ENCODE results near the gene ABR.
A peak's percentile ranks its signal among the peaks of the same experiment; 100 is the strongest.
"Not testable (repeated sequence)": the region's sequence is repeated elsewhere in the genome, so short reads cannot be mapped to it uniquely, and the experiment has no call there.

The ABR gene

DNA sequence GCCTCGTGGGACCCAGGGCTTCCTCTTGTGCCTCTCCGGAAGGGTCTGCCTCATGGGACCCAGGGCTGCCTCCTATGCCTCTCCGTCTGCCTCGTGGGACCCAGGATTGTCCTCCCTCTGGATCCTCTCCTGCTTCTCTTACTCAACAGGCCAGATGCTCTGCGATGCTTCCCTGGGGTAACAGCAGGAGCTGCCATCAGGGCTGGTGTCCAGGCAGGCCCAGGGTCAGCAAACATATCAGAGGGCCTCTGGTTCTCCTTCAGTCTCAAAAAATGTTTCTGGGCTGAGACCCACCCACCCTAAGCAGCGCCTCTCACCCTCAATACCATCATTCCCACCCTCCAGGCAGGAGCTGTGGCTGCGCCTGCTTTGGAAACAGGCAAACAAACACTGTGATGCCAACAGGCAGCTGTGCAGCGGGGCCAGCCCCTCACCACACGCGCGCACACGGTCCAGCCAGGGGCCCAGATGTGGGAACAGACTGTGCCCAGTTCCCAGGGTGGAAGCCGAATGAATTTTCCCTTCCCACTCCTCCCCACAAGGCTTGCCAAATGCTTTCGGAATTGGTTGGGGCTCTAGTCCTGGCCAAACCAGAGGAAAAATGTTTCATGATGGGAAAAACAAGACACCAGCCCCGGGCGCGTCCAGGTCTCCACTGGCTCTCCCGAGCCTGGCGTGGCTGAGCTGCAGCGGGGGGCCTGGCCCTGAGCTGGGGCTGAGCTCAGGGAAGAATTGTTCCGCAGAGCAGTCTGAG is 171.6 kb downstream of the ABR start:
- no peak for DNase-seq (ENCODE audit: low read depth in 2 of 2)

DNA sequence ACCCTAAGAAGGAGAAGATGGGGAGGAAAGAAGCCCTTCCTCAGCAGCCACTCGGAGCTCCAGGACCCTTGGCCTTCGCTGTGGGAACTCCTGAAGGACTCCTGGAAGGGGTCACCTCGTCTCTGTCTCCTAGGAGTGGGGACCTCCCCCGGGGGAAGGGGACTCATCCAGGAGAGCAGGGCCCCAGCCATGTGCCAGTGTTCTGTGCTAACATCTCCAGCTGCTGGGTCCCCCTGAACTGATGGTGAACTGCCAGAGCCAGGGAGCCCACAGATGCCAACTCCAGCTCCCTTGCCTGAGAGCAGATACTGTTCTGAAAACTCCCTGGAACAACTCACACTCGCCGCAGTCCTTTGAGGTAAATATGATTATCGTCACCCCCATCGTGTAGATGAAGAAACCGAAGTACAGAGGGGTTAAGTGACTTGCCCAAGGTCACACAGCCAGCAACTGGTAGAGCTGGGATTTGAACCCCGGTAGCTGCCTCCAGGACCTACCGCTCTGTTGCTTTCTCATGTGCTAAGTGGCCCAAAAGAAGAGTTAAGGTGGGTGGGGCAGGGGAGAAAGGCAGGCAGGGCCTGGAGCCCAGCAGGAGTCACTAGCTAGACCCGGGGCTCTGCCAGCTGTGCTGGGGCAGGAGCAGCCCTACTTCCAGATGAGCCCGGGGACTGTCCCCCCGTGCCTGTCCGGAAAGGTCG is 172.3 kb downstream of the ABR start:
- no peak for DNase-seq (ENCODE audit: low read depth in 2 of 2)

DNA sequence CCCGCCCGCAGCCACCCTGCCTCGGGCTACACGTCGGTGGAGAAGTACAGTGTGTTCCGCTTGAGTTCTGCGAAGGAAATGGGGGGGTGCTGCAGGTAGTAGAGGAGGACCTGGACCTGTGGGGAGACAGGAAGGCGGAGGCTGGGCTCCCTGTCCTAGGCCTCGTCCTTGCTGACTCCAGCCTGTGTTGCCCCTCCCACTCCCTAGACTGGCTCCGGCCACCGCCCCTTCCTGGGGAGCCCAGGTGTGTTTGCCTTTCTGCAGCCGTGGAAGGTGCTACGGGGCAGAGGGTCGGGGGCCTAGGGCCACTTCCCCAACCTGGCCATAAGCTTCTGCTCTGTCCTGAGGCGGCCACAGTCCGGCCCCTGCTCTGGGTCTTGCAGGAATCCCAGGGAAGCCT is 173.7 kb downstream of the ABR start:
- DNase-seq (ENCODE audit: low read depth in 2 of 2): no peak

DNA sequence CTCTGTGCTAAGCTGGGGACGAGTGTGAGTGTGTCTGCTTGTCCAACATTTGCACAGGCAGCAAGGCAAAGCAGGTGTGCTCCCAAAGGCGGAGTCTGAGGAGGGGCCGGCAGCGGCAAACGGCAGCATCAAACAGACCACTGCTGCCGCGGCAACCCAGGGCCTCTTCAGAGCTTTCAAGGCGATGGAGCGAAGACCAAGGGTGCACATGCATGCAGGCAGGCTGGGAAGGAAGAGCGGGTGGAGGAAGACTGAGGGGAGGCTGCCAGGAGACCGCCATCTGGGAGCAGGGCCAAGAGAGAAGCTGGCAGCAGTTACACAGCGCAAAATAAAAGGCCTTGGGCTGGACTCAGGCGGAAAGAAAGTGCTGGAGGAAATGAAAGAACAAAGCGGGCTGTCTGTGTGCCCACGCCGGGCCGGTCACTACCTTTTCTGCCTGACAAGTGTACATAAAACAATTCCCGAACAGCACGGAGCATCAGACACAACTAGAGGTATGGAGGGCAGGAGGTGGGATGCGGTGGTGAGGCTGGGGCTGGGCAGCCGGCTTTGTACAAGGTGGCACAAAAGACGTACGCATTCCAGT is 174.3 kb downstream of the ABR start:
- no peak for DNase-seq (ENCODE audit: low read depth in 2 of 2)

DNA sequence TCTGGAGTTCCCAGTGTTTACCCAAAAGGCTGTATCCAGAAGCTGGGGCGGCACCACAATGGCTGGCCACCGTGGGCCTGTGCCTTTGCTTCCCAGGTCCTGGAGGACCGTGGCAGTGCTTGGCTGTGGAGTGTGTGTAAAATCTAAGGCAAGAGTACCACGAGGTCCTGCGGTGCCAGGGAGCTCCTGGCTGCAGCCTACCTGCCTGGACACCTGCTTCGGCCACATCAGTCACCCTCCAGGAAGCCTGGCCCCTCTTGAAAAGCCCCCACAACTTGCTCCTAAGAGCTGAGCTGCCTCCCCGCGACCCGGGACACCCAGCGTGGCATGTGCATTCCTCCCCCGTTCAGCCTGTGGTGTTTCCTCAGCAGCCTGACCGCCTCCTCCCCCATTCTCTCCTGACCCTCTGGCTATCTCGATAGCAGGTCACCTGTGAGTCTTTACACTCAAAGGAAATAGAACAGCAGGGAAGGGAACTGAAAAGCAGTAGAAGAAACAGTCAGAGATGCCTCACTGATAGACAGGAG is 174.9 kb downstream of the ABR start:
- DNase-seq (ENCODE audit: low read depth in 2 of 2): no peak

DNA sequence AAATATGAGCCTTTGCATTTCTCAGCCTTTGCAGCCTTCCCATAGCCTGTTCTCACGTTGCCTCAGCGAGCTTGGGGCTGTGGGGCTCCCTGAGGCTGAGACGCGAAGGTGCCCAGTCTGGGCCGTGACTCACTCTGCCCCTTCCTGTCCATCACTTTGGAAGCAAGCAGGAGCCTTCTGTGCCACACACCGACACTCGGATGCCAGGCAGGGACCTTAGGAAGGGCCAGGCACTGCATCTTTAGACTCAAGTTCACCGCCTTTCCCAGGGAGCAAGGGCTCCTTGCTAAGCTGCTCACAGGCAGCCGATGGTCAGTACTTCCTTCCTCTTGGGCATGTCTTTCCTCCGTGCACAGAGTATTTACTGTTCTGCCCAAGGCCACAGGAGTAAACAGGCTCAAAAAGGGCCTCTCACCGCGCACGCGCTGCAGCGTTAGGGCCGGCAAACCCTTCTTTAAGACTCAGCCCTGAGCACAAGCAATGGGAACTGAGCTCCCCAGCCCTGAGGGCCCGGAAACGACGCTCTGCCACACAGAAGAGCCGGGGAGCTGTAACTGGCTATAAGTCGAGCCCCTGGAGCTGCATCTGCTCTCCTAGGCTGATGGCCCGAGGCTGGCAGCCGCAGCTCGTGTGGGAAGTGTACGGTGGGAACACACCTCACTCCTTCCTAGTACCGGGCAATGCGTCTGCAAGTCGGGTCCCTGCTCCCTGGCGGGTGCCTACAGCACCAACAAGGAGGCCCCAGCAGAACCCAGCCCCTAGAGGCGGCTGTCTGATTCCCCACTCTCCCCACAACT is 175.6 kb downstream of the ABR start:
- DNase-seq (ENCODE audit: low read depth in 2 of 2): no peak

DNA sequence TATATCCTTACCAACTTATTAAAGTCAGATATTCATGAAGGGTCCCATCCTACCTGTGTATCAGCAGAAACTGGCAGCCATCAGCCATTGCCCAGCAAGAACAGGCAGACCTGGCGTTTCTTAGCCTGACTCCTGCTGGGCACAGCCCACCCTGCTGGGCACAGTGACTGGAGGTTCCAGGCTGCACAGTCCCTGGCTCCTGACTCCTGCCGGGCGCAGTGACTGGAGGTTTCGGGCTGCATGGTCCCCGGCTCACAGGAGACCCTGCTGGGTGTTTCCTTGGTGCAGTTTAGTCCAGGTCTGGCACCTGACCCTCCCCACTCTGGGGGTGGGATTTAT is 176.2 kb downstream of the ABR start:
- DNase-seq (ENCODE audit: low read depth in 2 of 2): no peak

DNA sequence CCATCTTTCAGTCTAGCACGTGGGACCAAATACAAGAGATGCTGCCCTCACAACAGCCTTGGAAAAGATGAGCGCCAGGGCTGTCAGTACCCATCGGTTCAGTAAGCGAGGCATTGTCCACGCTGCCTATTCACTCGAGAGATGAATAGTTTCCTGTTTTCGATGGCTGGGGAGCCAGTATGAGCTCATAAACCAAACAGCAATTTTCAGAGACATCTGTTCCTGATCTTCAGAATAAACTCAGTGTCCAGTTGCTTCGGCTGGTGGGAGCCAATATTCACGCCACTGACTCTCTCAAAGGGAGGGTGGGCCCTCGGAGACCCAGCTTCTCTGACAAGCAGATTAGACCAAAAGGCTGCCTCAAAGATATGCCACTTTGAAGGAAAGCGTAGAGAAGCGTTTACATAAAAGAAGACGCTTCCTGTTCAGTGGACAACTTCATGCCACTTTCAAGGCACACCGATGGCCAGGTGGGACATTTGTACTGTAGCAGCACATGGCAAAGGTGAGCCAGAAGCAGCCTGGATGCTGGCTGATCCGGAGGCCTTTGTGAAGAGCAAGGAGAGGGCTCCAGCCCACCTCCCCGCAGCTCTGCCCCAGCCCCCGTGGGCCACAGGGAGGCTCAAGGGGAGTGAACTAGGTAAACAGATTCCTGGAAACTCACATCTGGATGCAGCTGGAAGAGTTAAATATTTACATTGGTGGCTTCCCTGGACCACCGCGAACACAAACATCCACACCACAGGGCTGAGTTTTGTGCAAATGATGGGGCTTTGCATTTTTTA is 176.8 kb downstream of the ABR start:
- no peak for DNase-seq (ENCODE audit: low read depth in 2 of 2)

DNA sequence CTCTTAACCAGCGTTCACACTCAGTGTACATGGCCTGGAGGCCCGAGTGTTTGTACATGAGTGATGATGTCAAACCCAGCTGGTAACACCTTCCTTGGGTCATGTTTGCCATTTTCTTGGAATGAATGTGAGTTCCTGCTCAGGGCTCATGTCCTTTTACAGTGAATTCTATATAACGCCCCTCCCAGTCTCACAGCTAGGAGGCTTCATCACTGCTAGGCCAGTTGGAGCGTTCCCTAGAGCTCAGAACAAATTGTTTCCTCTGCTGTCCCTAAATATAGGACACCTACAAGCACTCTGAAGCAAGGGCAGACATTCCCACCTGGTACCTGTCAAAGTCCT is 177.4 kb downstream of the ABR start:
- DNase-seq (ENCODE audit: low read depth in 2 of 2): no peak

DNA sequence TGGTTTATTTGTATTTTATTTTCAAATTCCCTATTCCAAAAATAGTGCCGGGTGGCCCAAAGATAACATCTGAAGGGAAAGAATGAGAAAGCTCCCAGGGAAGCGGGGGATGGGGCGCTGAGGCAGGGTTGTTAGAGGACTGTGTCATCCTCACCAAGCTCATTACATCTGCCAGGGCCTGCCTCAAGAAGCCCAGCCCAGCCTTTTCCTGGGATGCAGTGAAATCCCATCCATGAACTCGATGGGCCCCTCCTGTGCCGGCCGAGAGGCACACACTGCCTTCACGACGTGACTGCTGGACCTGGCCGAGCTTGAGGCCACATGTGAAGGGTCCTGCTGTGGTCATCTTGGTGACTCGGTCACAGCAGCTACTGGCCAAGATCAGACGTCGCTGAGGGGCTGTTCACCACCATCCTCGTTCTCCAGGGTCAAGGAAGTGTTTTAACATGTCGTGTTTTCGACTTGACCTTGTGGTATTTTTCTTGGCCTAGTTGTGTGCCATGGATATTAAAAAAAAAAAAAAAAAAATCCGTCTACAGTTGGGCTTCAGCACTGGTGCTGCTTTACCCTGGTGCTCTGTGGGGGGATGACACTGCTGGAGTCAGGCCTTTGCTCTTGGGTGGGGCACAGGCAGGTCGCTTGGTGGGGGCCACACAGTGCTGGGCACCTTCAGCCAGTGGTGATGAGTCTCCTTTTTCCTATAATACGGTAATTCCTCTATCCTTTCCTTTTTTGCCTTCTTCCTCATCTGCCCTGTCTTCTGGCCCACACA is 178.0 kb downstream of the ABR start:
- DNase-seq (ENCODE audit: low read depth in 2 of 2): no peak

DNA sequence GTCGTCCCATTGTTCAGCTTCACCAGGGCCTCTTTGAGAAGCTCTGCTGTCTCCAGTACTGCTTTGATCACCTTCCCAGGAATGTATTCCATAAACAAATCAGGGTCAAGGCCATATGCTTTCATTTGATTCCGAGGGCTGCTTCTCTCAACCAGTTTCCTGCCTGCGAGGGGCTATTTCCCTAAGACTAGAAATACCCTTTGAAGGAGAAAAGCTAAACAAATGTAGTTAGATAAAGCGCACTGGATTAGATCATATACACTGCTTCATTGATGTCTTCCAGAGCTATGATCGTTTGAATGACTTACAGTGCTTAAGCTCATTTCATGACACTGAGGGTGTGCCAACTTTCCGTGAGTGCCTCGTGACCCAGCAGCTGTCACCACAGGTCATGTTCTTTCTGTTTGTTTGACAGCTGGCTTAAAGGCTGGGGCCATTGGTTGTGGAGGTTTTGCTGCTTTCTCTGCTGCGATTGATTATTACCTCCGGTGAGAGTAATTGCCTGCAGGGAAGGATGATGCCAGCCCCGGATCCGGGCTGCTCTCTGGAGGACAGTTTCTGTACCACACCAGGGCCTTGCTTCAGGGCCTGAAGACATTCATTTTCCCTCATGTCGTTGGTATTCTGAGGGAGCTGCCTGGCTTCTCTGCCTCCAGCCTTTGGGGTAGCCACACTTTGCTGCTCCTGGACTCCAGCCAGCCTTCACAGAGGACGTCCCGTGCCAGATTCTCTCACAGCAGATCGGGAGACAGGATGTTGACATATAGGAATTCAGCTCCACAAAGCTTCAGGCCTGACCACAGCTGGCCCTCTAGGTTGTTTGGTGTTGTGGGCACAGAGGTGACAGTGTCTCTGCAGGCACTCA is 179.0 kb downstream of the ABR start:
- DNase-seq (ENCODE audit: low read depth in 2 of 2): no peak

DNA sequence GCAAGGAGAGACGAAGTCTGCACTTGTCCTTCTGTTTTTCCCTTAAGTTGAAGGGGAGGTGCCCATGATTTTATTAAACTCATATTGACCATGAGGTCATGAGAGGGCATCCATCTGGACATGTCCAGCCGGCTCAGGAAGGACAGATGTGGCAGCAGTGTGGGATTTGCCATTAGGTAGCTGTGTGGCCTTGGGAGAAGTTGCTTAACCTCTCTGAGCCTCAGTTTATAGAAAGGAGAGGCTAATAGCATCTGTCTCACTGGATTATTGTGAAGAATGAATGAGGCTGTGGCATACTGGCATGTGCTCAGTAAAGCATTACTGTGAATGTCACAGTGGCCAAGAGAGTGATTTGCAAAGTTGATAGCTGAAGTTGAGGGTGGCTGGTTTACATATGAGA is 181.7 kb downstream of the ABR start:
- no peak for DNase-seq (ENCODE audit: low read depth in 2 of 2)

DNA sequence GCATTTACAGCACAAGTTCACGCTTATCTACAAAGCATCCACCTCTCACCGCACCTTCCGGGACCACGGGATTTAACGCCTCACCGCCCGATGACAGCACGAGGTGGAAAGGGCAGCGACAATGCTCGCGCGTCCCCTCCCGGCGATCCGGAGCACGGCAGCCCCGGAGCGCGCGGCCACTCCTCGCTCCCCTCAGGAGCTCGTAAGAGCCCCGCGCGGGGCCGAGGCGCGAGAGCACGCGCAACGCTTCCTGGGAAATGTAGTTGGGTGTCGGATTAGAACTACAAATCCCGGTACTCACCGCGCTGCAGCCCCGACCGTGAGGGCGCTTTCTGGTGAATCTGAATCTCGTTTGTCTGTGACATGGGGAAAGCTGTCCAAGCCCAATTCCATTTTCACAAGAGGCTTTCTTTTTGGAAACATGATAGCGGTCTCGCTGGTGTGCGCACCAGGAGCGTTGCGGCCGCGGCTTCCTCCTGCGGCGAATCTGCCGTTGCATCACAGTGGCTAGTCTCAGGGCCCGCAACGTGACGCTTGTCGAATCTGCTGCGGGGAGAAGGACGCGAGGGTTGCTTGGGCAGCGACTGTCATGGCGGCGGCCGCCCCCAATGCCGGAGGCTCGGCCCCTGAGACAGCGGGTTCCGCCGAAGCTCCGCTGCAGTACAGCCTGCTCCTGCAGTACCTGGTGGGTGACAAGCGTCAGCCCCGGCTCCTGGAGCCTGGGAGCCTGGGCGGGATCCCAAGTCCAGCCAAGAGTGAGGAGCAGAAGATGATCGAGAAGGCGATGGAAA is 183.0 kb downstream of the ABR start, which contains the start of gene TIMM22:
Gene TIMM22 (plus strand): TSS at position 576 of the 791 bp plus-strand sequence. CDS start 14 bp downstream, at position 590.
- peak; percentile 82 to 87 for DNase-seq (ENCODE audit: low read depth in 2 of 2)

DNA sequence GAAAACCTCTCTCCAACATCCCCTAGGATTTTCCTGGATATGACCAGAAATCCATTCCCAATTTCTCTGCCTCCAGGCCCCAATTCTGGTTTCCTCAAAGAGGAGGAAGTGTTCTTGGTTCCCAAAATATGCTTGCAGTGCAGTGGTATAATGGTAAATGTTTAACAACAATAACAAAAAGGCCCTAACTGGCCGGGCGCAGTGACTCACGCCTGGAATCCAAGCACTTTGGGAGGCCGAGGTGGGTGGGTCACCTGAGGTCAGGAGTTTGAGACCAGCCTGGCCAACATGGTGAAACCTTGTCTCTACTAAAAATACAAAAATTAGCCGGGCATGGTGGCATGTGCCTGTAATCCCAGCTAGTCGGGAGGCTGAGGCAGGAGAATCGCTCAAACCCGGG is 184.5 kb downstream of the ABR start:
- DNase-seq (ENCODE audit: low read depth in 2 of 2): not testable (repeated sequence)

DNA sequence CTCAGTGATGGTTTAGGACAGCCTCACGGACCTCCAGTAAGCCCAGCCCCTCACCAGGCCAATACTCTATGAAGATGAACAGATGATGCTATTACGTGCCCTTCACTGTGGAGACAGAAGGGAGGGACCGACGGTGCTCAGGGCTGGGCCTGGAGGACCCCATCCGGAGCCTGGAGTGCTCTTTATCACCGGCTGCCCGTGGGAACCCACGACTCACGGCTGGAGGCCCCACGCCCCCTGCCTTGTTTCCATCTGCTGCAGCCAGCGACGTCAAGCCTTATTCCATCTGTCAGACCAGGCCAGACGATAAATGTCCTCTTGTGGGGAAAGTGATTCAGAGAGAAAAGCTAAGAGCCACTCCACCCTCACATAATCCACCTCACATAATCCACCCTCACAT is 186.8 kb downstream of the ABR start:
- no peak for DNase-seq (ENCODE audit: low read depth in 2 of 2)

DNA sequence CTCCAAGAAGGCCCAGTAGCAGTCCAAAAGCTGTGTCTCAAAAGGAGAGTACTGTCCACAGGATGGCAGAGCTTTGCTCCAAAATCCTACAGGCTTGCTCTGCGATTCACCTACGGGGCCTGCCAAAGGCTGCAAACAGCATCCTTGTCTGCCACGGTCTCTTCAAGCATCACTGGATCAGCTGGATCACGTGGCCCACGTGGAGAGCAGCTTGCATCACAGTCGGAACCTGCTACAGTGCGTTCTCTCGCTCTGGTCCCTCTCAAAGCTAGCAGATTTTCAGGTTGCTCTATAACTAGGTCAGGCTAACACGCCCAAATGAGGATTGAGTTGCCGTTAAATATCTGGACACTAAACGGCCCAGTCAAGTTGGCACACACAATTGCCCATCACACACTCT is 191.2 kb downstream of the ABR start:
- no peak for DNase-seq (ENCODE audit: low read depth in 2 of 2)

DNA sequence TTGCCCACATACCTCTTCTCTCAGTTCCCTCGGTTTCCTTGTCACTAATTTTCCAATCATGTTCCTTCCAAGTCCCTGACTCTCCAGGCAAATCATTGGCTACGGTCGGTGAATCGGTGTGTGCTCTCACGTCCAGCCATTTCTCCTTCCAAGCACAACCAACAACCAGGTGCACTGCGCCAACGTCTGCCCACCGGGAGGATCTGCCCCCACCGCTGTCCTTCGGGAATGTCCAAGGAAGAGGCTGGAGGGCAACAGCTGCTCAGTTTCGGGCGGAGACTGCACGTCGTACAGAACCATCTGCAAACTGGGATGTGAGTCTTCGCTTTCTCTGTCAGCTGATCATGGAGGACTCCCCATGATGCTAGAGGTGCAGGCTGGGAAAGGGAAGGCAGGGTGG is 191.8 kb downstream of the ABR start:
- no peak for DNase-seq (ENCODE audit: low read depth in 2 of 2)

DNA sequence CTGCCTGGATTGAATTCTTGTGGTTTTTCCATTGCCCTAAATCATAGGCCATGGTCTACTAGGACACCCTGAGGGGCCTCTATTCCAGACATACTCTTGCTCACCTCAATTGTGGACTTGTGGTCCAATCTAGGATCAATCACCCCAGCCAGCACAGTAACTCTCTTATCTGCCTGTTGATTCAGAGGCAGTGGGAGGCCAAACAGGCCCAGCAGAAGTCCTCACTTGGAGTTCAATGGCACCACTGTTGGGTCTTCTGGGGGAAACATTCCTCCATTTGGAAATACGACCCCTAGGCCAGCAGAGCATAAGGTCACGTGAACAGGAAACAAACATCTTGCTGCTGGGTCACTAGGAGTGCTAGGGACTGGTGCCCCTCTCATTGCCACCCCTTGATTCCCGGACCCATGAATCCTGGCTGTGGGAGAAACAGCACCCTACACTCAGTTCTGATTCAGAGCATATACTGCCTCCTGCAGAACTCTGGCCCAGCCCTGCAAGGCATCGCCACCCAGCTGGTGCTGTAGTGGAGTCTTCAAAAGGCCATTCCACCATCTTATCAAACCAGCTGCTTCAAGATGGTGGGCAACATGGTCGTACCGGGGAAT is 193.4 kb downstream of the ABR start:
- no peak for DNase-seq (ENCODE audit: low read depth in 2 of 2)

Data from stimulated activated CD8-positive, alpha-beta memory T cell treated with anti-CD3 and anti-CD28 coated beads, Interleukin-2, amount 100 ng/mL, for 48 hours (primary cell).